Measurements from ENCODE around the gene RPL10A. TPM values are rescaled to one million over a fixed set of nuclear protein-coding genes. Genes with fewer than 3 reads are reported as not detected.

RPL10A gene
- total RNA-seq, 2 experiments from 2014 or later, result 1,581 to 2,643 TPM

DNA sequence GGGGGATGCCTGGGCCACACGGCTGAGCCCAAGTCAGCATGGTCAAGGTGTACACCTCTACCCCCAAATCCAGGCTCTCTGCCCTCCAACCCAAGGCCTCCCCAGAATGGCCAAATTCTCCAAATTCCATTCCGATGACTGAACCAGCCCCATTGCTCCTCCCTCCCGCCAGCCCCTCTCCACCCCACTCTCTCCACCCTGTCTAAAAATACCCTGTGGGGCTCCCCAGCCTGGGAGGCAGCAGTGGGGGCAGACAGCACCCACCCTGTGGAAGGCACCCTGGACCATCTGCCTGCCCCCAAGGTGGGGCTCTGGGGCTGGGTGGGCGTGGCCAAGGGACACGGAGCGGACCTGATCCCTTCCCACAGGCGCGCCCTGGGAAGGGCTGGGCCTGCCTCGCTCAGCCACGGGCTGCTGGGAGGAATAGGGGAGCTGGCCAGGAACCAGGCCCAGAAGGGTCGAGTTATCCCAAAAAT lies 17.2 kb downstream of the RPL10A start:
- no peaks in the 10 kb centered on the region for H3K4me1 ChIP-seq (ENCODE audit: insufficient read depth, low read length, poor library complexity, severe bottlenecking)
- TF ChIP-seq CTCF (conservative IDR thresholded peaks at IDR 0.05; ENCODE audit: low read length) (no peak), EZH2phosphoT487 (IDR thresholded peaks at IDR 0.05; ENCODE audit: borderline replicate concordance, low read depth, low read length) (no peak)
- no peaks in the 10 kb centered on the region for H3K9me2 ChIP-seq (ENCODE audit: insufficient read depth, low read length)
- intact Hi-C loops (cut with micrococcal nuclease; ENCODE audit: unreplicated experiment), result no loop called here
- no peak overlapping the region for H3K4me2 ChIP-seq (ENCODE audit: low read length)
- no peak overlapping the region for H2AFZ ChIP-seq (ENCODE audit: low read length)
- H3K9me3 ChIP-seq (ENCODE audit: low read length), result no peaks in the 10 kb centered on the region
- CTCF ChIA-PET (ENCODE audit: unreplicated experiment), result no interaction called here
- BruUV-seq (replicated peaks), result no TSS peak
- no peak for DNase-seq (ENCODE audit: low spot score)
- no peaks in the 10 kb centered on the region for H3K79me2 ChIP-seq (ENCODE audit: insufficient read depth, low read depth, low read length)
- no peak overlapping the region for H3K4me3 ChIP-seq (ENCODE audit: low read depth, low read length, poor library complexity, severe bottlenecking)
- H3K27ac ChIP-seq (ENCODE audit: low read depth, low read length, poor library complexity, severe bottlenecking), result no peak overlapping the region
- H4K20me1 ChIP-seq (ENCODE audit: insufficient read depth, low read length), result no peaks in the 10 kb centered on the region
- no peaks in the 10 kb centered on the region for H3K36me3 ChIP-seq (ENCODE audit: insufficient read depth, low read length)
- POLR2A ChIA-PET, result no interaction called here

GRCh38 chr6:35486005-35486925 lies 18.1 kb downstream of the RPL10A start:
- Histone ChIP-seq H3K4me2 (ENCODE audit: low read length) (no peak overlapping the region), H3K4me3 (ENCODE audit: low read depth, low read length, poor library complexity, severe bottlenecking) (no peak overlapping the region), H3K4me1 (ENCODE audit: insufficient read depth, low read length, poor library complexity, severe bottlenecking) (no peaks in the 10 kb centered on the region), H3K79me2 (ENCODE audit: insufficient read depth, low read depth, low read length) (no peaks in the 10 kb centered on the region), H3K36me3 (ENCODE audit: insufficient read depth, low read length) (no peaks in the 10 kb centered on the region), H3K9me3 (ENCODE audit: low read length) (no peaks in the 10 kb centered on the region), H2AFZ (ENCODE audit: low read length) (no peak overlapping the region), H3K9me2 (ENCODE audit: insufficient read depth, low read length) (no peaks in the 10 kb centered on the region), H4K20me1 (ENCODE audit: insufficient read depth, low read length) (no peaks in the 10 kb centered on the region), H3K27ac (ENCODE audit: low read depth, low read length, poor library complexity, severe bottlenecking) (no peak overlapping the region)
- BruUV-seq (replicated peaks), result no TSS peak
- ChIA-PET CTCF (ENCODE audit: unreplicated experiment) (interaction anchor here (0.6 kb wide), 2 partner anchors 144 to 297 kb away, joined by 3 read pairs; no protein-coding TSS in a partner anchor), POLR2A (no interaction called here)
- intact Hi-C loops (cut with micrococcal nuclease; ENCODE audit: unreplicated experiment), result no loop called here
- no peak for DNase-seq (ENCODE audit: low spot score)
- TF ChIP-seq EZH2phosphoT487 (IDR thresholded peaks at IDR 0.05; ENCODE audit: borderline replicate concordance, low read depth, low read length), result no peak
- no peak for TF ChIP-seq CTCF (conservative IDR thresholded peaks at IDR 0.05; ENCODE audit: low read length)
